Endodermal cell (in vitro differentiated cells): Measurements from ENCODE around the gene SYT1. TPM values are rescaled to one million over a fixed set of nuclear protein-coding genes. Genes with fewer than 3 reads are reported as not detected.

Experiments
- DNase-seq: peaks from one replicate; pipeline ENCODE4 v3.0.0-alpha.2; 2017
- H3K27ac ChIP-seq: 2 replicates; pipeline ENCODE4 v1.5.1; 2013; ENCODE audit warnings: mild to moderate bottlenecking, low read depth, low read length, moderate library complexity
- H3K27me3 ChIP-seq: 2 replicates; pipeline ENCODE4 v1.6.1; 2013; ENCODE audit warnings: mild to moderate bottlenecking, low read length, moderate library complexity; ENCODE audit not compliant: insufficient read depth, control insufficient read depth, poor library complexity, severe bottlenecking
- H3K36me3 ChIP-seq: 2 replicates; pipeline ENCODE4 v1.7.0; 2013; ENCODE audit warnings: mild to moderate bottlenecking, low read length, moderate library complexity; ENCODE audit not compliant: control insufficient read depth, insufficient read depth
- H3K4me1 ChIP-seq: one replicate; pipeline ENCODE4 v1.7.0; 2013; ENCODE audit warnings: low read length; ENCODE audit not compliant: control insufficient read depth, insufficient read depth
- H3K4me3 ChIP-seq: 2 replicates; pipeline ENCODE4 v1.5.1; 2013; ENCODE audit warnings: mild to moderate bottlenecking, low read length, moderate library complexity
- H3K9ac ChIP-seq: 2 replicates; pipeline ENCODE4 v1.6.1; 2013; ENCODE audit warnings: mild to moderate bottlenecking, low read length, moderate library complexity; ENCODE audit not compliant: poor library complexity, severe bottlenecking; ENCODE audit errors: extremely low read depth
- H3K9me3 ChIP-seq: 2 replicates; pipeline ENCODE4 v1.6.1; 2013; ENCODE audit warnings: mild to moderate bottlenecking, low read length, moderate library complexity; ENCODE audit not compliant: control insufficient read depth
- H3K27ac Mint-ChIP-seq: 2 replicates; pipeline ENCODE4 v1.8.0; 2020; ENCODE audit warnings: mixed read lengths
- H3K27me3 Mint-ChIP-seq: 2 replicates; pipeline ENCODE4 v1.8.0; 2021; ENCODE audit warnings: mild to moderate bottlenecking, mixed read lengths; ENCODE audit not compliant: insufficient read depth
- H3K36me3 Mint-ChIP-seq: 2 replicates; pipeline ENCODE4 v1.8.0; 2020; ENCODE audit warnings: low read depth, mixed read lengths
- H3K4me1 Mint-ChIP-seq: 2 replicates; pipeline ENCODE4 v1.8.0; 2020; ENCODE audit warnings: mixed read lengths
- H3K4me3 Mint-ChIP-seq: 2 replicates; pipeline ENCODE4 v1.8.0; 2020; ENCODE audit warnings: mild to moderate bottlenecking, moderate library complexity, mixed read lengths
- H3K9me3 Mint-ChIP-seq: 2 replicates; pipeline ENCODE4 v1.8.0; 2020; ENCODE audit warnings: mild to moderate bottlenecking, mixed read lengths
- WGBS, 2 experiments: methylation state at CpG; one replicate each; pipeline versions ENCODE4 v1.1.5 to v1.1.7; 2013; ENCODE audit warnings: missing lambda C conversion rate in 2 of 2, mixed read lengths in 1 of 2; ENCODE audit not compliant: insufficient coverage in 1 of 2, insufficient read length in 1 of 2; 5-methylcytosine and 5-hydroxymethylcytosine counted together
- total RNA-seq, 2 donors: library from RNA; stranded (reverse); fragmentation: NEBNext Ultra II Directional in 1 of 2; extraction: Animal tissue kit (Norgen Biotek cat#: 25700) in 1 of 2; gene quantifications; 2 replicates in 1 of 2; 3 replicates in 1 of 2; pipeline ENCODE4 v1.2.1, GENCODE V29; 2021
- TF ChIP-seq, protein P1 (sequence below): fragments of 200-600 bp; sonication (generic); conservative IDR thresholded peaks from 2 replicates; pipeline ENCODE4 v1.5.0; 2021; ENCODE audit warnings: antibody characterized with exemption, mild to moderate bottlenecking

SYT1 gene
- total RNA-seq, 2 donors from 2014 or later = 6.8 to 10.7 TPM

DNA sequence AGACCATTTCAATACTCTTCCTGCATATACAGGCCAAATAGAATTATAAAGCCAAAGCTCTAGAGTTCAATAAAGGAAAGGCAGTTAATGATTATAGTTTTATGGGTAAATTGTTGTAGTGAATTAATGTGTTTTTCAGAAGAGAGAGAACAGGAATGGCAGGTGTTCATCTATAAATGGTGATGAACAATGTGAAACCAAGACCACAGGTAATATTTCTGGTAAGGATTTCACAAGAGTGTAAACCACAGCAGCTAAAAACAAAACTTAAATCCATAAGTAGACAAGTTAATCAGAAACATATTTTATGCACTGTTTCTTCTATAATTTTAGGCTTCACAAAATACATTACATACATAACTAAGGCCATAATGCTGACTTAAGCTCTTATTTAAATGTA is 204.4 kb downstream of the SYT1 start:
- H3K36me3 ChIP-seq = no peaks in the 10 kb centered on the region
- no peak overlapping the region for H3K27ac ChIP-seq
- TF ChIP-seq, protein P1, sequence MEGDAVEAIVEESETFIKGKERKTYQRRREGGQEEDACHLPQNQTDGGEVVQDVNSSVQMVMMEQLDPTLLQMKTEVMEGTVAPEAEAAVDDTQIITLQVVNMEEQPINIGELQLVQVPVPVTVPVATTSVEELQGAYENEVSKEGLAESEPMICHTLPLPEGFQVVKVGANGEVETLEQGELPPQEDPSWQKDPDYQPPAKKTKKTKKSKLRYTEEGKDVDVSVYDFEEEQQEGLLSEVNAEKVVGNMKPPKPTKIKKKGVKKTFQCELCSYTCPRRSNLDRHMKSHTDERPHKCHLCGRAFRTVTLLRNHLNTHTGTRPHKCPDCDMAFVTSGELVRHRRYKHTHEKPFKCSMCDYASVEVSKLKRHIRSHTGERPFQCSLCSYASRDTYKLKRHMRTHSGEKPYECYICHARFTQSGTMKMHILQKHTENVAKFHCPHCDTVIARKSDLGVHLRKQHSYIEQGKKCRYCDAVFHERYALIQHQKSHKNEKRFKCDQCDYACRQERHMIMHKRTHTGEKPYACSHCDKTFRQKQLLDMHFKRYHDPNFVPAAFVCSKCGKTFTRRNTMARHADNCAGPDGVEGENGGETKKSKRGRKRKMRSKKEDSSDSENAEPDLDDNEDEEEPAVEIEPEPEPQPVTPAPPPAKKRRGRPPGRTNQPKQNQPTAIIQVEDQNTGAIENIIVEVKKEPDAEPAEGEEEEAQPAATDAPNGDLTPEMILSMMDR = no peak
- Mint-ChIP-seq H3K27me3 (no peaks in the 10 kb centered on the region), H3K36me3 (no peaks in the 10 kb centered on the region), H3K4me1 (no peaks in the 10 kb centered on the region), H3K27ac (no peak overlapping the region), H3K9me3 (no peaks in the 10 kb centered on the region), H3K4me3 (no peak overlapping the region)
- no peaks in the 10 kb centered on the region for H3K27me3 ChIP-seq
- H3K9me3 ChIP-seq = no peaks in the 10 kb centered on the region
- H3K9ac ChIP-seq = no peak overlapping the region
- DNase-seq = no peak
- no peak overlapping the region for H3K4me3 ChIP-seq
- no peaks in the 10 kb centered on the region for H3K4me1 ChIP-seq

DNA sequence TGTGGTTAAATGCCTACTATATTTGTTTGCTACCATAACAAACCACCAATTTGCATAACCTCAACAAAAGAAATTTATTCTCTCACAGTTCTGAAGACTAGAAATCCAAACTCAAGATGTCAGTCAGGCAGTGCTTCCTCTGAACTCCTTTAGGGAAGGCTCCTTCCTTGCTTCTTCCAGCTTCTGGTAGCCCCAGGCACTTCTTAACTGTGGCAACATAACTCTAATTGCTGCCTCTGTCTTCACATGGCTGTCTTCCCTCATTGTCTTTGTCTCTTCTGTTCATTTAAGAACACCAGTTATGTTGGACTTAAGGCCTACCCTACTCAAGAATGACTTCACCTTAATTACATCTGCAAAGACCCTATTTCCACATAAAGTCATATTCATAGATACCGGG is 206.9 kb downstream of the SYT1 start:
- TF ChIP-seq, protein P1 = no peak
- H3K9me3 ChIP-seq = no peaks in the 10 kb centered on the region
- no peaks in the 10 kb centered on the region for H3K4me1 ChIP-seq
- no peaks in the 10 kb centered on the region for H3K36me3 Mint-ChIP-seq
- H3K9ac ChIP-seq = no peak overlapping the region
- no peak overlapping the region for H3K27ac Mint-ChIP-seq
- no peaks in the 10 kb centered on the region for H3K27me3 ChIP-seq
- no peak overlapping the region for H3K27ac ChIP-seq
- no peaks in the 10 kb centered on the region for H3K27me3 Mint-ChIP-seq
- H3K36me3 ChIP-seq = no peaks in the 10 kb centered on the region
- no peak overlapping the region for H3K4me3 ChIP-seq
- no peaks in the 10 kb centered on the region for H3K4me1 Mint-ChIP-seq
- WGBS, 2 experiments = 100% methylated on average over 1 of the region's 1 CpG; no CpG with 5 or more reads in 1 of the 2 experiments
- no peak for DNase-seq
- H3K4me3 Mint-ChIP-seq = no peak overlapping the region
- H3K9me3 Mint-ChIP-seq = no peaks in the 10 kb centered on the region

DNA sequence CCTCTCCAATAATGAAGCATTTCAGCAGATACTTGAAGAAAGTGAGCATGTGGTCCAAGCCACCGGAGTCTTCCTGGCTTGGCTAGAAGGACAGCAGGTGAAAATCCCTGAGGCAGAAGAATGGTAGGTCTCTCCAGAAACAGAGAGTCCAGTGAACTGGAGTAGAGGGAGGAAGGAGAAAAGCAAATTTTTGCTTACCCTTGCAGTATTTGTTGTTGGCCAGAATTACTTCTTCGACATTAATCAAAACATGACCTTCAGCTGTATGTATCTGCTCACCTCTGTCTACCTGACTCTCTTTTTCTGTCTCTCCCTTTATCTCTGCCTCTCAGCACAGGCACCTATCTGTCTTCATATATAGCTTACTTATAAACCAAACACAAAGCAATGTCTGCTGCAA is 208.9 kb downstream of the SYT1 start:
- H3K36me3 ChIP-seq = no peaks in the 10 kb centered on the region
- no peaks in the 10 kb centered on the region for H3K4me1 Mint-ChIP-seq
- no peak overlapping the region for H3K4me3 ChIP-seq
- H3K27me3 Mint-ChIP-seq = no peaks in the 10 kb centered on the region
- no peaks in the 10 kb centered on the region for H3K9me3 ChIP-seq
- H3K9ac ChIP-seq = no peak overlapping the region
- H3K27ac Mint-ChIP-seq = no peak overlapping the region
- no peaks in the 10 kb centered on the region for H3K27me3 ChIP-seq
- no peaks in the 10 kb centered on the region for H3K36me3 Mint-ChIP-seq
- H3K4me1 ChIP-seq = no peaks in the 10 kb centered on the region
- TF ChIP-seq, protein P1 = no peak
- H3K27ac ChIP-seq = no peak overlapping the region
- H3K9me3 Mint-ChIP-seq = no peaks in the 10 kb centered on the region
- no peak overlapping the region for H3K4me3 Mint-ChIP-seq
- 97 to 100% methylated on average over 1 to 2 of the region's 2 CpGs for WGBS, 2 experiments
- no peak for DNase-seq
